H9 (cell line): ENCODE data around the gene ISL1. TPM values are rescaled to one million over a fixed set of nuclear protein-coding genes. Genes with fewer than 3 reads are reported as not detected.

Experiments
- DNase-seq: peaks from one replicate; pipeline ENCODE4 v3.0.0-alpha.2; 2017
- H2AFZ ChIP-seq: one replicate; pipeline ENCODE4 v1.6.1; 2013; ENCODE audit warnings: mild to moderate bottlenecking, low read length, control low read depth, moderate library complexity
- H2AK5ac ChIP-seq: 2 replicates; pipeline ENCODE4 v1.6.1; 2013; ENCODE audit warnings: low read length, control low read depth, mixed read lengths; ENCODE audit not compliant: insufficient read length
- H2BK120ac ChIP-seq: one replicate; pipeline ENCODE4 v1.6.1; 2013; ENCODE audit warnings: low read depth, mild to moderate bottlenecking, low read length, control low read depth, inconsistent platforms; ENCODE audit not compliant: poor library complexity, severe bottlenecking
- H2BK12ac ChIP-seq: 2 replicates; pipeline ENCODE4 v1.6.1; 2013; ENCODE audit warnings: low read length, control low read depth, mixed read lengths, low read depth; ENCODE audit not compliant: insufficient read length
- H2BK15ac ChIP-seq: 2 replicates; pipeline ENCODE4 v1.6.1; 2013; ENCODE audit warnings: low read depth, low read length, control low read depth
- H2BK20ac ChIP-seq: one replicate; pipeline ENCODE4 v1.6.1; 2013; ENCODE audit warnings: low read depth, mild to moderate bottlenecking, low read length, control low read depth, inconsistent platforms; ENCODE audit not compliant: poor library complexity, severe bottlenecking
- H2BK5ac ChIP-seq: 2 replicates; pipeline ENCODE4 v1.6.1; 2013; ENCODE audit warnings: low read length, control low read depth, mixed read lengths; ENCODE audit not compliant: insufficient read length
- H3K14ac ChIP-seq: 2 replicates; pipeline ENCODE4 v1.6.1; 2013; ENCODE audit warnings: low read length, control low read depth; ENCODE audit not compliant: insufficient read depth
- H3K18ac ChIP-seq: 2 replicates; pipeline ENCODE4 v1.6.1; 2013; ENCODE audit warnings: low read depth, mild to moderate bottlenecking, mixed read lengths, low read length, control low read depth; ENCODE audit not compliant: insufficient read length
- H3K23ac ChIP-seq: 2 replicates; pipeline ENCODE4 v1.6.1; 2013; ENCODE audit warnings: low read length, control low read depth, mixed read lengths, low read depth; ENCODE audit not compliant: insufficient read length
- H3K23me2 ChIP-seq: 2 replicates; pipeline ENCODE4 v1.6.1; 2013; ENCODE audit warnings: low read depth, mild to moderate bottlenecking, mixed read lengths, low read length, control low read depth; ENCODE audit not compliant: insufficient read length, poor library complexity, severe bottlenecking
- H3K27ac ChIP-seq: 2 replicates; pipeline ENCODE4 v1.5.1; 2013; ENCODE audit warnings: low read length, control low read depth, mixed read lengths, low read depth; ENCODE audit not compliant: insufficient read length
- H3K27me3 ChIP-seq: 2 replicates; pipeline ENCODE4 v1.6.1; 2013; ENCODE audit warnings: low read length, control low read depth, inconsistent platforms; ENCODE audit not compliant: insufficient read depth
- H3K4ac ChIP-seq: 2 replicates; pipeline ENCODE4 v1.6.1; 2013; ENCODE audit warnings: low read depth, mild to moderate bottlenecking, control low read depth, inconsistent platforms, low read length, moderate library complexity
- H3K4me1 ChIP-seq: 2 replicates; pipeline ENCODE4 v1.6.1; 2013; ENCODE audit warnings: low read length, control low read depth, inconsistent platforms; ENCODE audit not compliant: insufficient read depth
- H3K4me2 ChIP-seq: 2 replicates; pipeline ENCODE4 v1.6.1; 2013; ENCODE audit warnings: low read length, control low read depth, mixed read lengths; ENCODE audit not compliant: insufficient read length, insufficient read depth
- H3K56ac ChIP-seq: 2 replicates; pipeline ENCODE4 v1.6.1; 2013; ENCODE audit warnings: low read depth, mild to moderate bottlenecking, mixed read lengths, low read length, control low read depth; ENCODE audit not compliant: insufficient read length
- H3K79me1 ChIP-seq: 2 replicates; pipeline ENCODE4 v1.6.1; 2013; ENCODE audit warnings: low read depth, mild to moderate bottlenecking, moderate library complexity, low read length, control low read depth, inconsistent platforms; ENCODE audit not compliant: insufficient read depth, poor library complexity, severe bottlenecking
- H3K79me2 ChIP-seq: 2 replicates; pipeline ENCODE4 v1.6.1; 2013; ENCODE audit warnings: low read length, control low read depth, inconsistent platforms; ENCODE audit not compliant: insufficient read depth
- H3K9ac ChIP-seq: 2 replicates; pipeline ENCODE4 v1.6.1; 2013; ENCODE audit warnings: low read length, control low read depth, mixed read lengths; ENCODE audit not compliant: insufficient read length; ENCODE audit errors: extremely low read depth
- H3K9me3 ChIP-seq: one replicate; pipeline ENCODE4 v1.6.1; 2013; ENCODE audit warnings: low read depth, low read length, inconsistent platforms; ENCODE audit not compliant: control insufficient read depth
- H3T11ph ChIP-seq: one replicate; pipeline ENCODE4 v1.6.1; 2013; ENCODE audit warnings: mild to moderate bottlenecking, low read length, control low read depth, inconsistent platforms
- H4K20me1 ChIP-seq: one replicate; pipeline ENCODE4 v1.6.1; 2013; ENCODE audit not compliant: control insufficient read depth, insufficient read length, insufficient read depth
- H4K5ac ChIP-seq: 2 replicates; pipeline ENCODE4 v1.6.1; 2013; ENCODE audit warnings: low read depth, mild to moderate bottlenecking, mixed read lengths, low read length, control low read depth; ENCODE audit not compliant: insufficient read length
- H4K8ac ChIP-seq: replicated peaks from 2 replicates; pipeline ENCODE4 v1.6.1; 2013; ENCODE audit warnings: low read length, control low read depth, mixed read lengths, low read depth; ENCODE audit not compliant: insufficient read length
- H4K91ac ChIP-seq: 2 replicates; pipeline ENCODE4 v1.6.1; 2013; ENCODE audit warnings: low read depth, mild to moderate bottlenecking, moderate library complexity, mixed read lengths, low read length, control low read depth; ENCODE audit not compliant: insufficient read length
- H3K27ac Mint-ChIP-seq, 3 experiments: 2 replicates in 2 of 3; 3 replicates in 1 of 3; pipeline ENCODE4 v1.8.0; 2020 to 2021; ENCODE audit warnings: mixed read lengths in 3 of 3, mild to moderate bottlenecking in 1 of 3, moderate library complexity in 1 of 3
- H3K27me3 Mint-ChIP-seq: 2 replicates; pipeline ENCODE4 v1.8.0; 2021; ENCODE audit warnings: low read depth, mild to moderate bottlenecking, moderate library complexity, mixed read lengths
- H3K36me3 Mint-ChIP-seq, 3 experiments: 2 replicates in 2 of 3; 3 replicates in 1 of 3; pipeline ENCODE4 v1.8.0; 2020 to 2021; ENCODE audit warnings: low read depth in 3 of 3, mixed read lengths in 3 of 3; ENCODE audit not compliant: insufficient read depth in 1 of 3
- H3K4me1 Mint-ChIP-seq, 2 experiments: 2 replicates each; pipeline ENCODE4 v1.8.0; 2020; ENCODE audit warnings: mixed read lengths in 2 of 2
- H3K4me3 Mint-ChIP-seq, 2 experiments: 2 replicates in 1 of 2; 3 replicates in 1 of 2; pipeline ENCODE4 v1.8.0; 2020 to 2021; ENCODE audit warnings: mild to moderate bottlenecking in 2 of 2, mixed read lengths in 2 of 2, moderate library complexity in 1 of 2
- H3K9me3 Mint-ChIP-seq, 2 experiments: 2 replicates in 1 of 2; 3 replicates in 1 of 2; pipeline ENCODE4 v1.8.0; 2020; ENCODE audit warnings: mild to moderate bottlenecking in 2 of 2, mixed read lengths in 2 of 2, moderate library complexity in 1 of 2
- WGBS: extraction: QIAGEN DNeasy Blood & Tissue Kit; methylation state at CpG from one replicate; pipeline ENCODE4 v1.1.7; 2013; ENCODE audit warnings: missing lambda C conversion rate, low lambda C conversion rate, mixed read lengths; ENCODE audit not compliant: insufficient read length; ENCODE audit errors: extremely low coverage; 5-methylcytosine and 5-hydroxymethylcytosine counted together
- total RNA-seq: library from RNA; stranded (reverse); gene quantifications from 2 replicates; pipeline ENCODE4 v1.2.1, GENCODE V29; 2021
- TF ChIP-seq, protein P1 (sequence below): fragments of 200-600 bp; sonication (generic); conservative IDR thresholded peaks from 3 replicates; pipeline ENCODE4 v1.8.0; 2021; ENCODE audit warnings: antibody characterized with exemption, mild to moderate bottlenecking

The ISL1 gene
- total RNA-seq, 1 experiment from 2014 or later: not detected

DNA sequence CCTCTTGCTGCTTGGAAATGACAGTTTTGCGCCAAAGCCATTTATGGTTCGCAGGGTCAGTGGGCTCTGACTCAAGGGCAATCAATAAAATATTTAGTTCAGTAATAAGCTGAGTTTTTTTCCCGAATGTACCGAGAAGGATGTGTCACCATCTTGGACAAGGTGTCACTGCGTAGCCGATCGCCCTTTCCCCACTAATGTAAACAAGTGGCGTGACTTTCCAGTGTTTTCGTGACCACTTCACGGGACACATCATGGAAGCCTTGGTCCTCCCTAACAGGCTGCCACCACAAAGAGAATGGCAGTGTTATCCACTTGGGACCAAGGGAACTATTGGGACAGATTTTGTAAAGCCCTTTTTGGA is 16.4 kb downstream of the ISL1 start:
- no peak overlapping the region for H2BK5ac ChIP-seq
- no peaks in the 10 kb centered on the region for H3K79me2 ChIP-seq
- H4K91ac ChIP-seq: no peak overlapping the region
- TF ChIP-seq, protein P1, sequence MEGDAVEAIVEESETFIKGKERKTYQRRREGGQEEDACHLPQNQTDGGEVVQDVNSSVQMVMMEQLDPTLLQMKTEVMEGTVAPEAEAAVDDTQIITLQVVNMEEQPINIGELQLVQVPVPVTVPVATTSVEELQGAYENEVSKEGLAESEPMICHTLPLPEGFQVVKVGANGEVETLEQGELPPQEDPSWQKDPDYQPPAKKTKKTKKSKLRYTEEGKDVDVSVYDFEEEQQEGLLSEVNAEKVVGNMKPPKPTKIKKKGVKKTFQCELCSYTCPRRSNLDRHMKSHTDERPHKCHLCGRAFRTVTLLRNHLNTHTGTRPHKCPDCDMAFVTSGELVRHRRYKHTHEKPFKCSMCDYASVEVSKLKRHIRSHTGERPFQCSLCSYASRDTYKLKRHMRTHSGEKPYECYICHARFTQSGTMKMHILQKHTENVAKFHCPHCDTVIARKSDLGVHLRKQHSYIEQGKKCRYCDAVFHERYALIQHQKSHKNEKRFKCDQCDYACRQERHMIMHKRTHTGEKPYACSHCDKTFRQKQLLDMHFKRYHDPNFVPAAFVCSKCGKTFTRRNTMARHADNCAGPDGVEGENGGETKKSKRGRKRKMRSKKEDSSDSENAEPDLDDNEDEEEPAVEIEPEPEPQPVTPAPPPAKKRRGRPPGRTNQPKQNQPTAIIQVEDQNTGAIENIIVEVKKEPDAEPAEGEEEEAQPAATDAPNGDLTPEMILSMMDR: no peak
- no peak overlapping the region for H2AK5ac ChIP-seq
- no peak overlapping the region for H3K56ac ChIP-seq
- H3K9me3 ChIP-seq: no peaks in the 10 kb centered on the region
- peaks cover 7% of the 10 kb centered on the region for H3K23me2 ChIP-seq
- no peak overlapping the region for H3K4ac ChIP-seq
- no peak overlapping the region for H2BK12ac ChIP-seq
- no peaks in the 10 kb centered on the region for H3K4me1 ChIP-seq
- H2AFZ ChIP-seq: no peak overlapping the region
- H3K18ac ChIP-seq: no peak overlapping the region
- peaks cover 58% of the 10 kb centered on the region for H3K27me3 ChIP-seq
- no peaks in the 10 kb centered on the region for H3K79me1 ChIP-seq
- H3K9ac ChIP-seq: no peak overlapping the region
- H4K20me1 ChIP-seq: no peaks in the 10 kb centered on the region
- no peak overlapping the region for H3K23ac ChIP-seq
- H2BK15ac ChIP-seq: no peak overlapping the region
- peaks cover 2 to 3% of the 10 kb centered on the region in 2 experiments; a peak in 2 of 5 replicates for H3K9me3 Mint-ChIP-seq
- no peak overlapping the region for H2BK120ac ChIP-seq
- H3K27ac Mint-ChIP-seq: no peak overlapping the region
- DNase-seq: no peak
- no peak overlapping the region for H3K14ac ChIP-seq
- no CpG with 5 or more reads among the region's 10 CpGs for WGBS
- no peak overlapping the region for H3K27ac ChIP-seq
- no peak overlapping the region for H4K8ac ChIP-seq
- H3K4me3 Mint-ChIP-seq: peak overlapping the region; percentile 58 to 81
- H3K4me1 Mint-ChIP-seq: peaks cover 35 to 53% of the 10 kb centered on the region in 2 experiments
- peaks cover 98% of the 10 kb centered on the region for H3K27me3 Mint-ChIP-seq
- peak overlapping the region; percentile 75 for H3K4me2 ChIP-seq
- H4K5ac ChIP-seq: no peak overlapping the region
- H3K36me3 Mint-ChIP-seq: no peaks in the 10 kb centered on the region; a peak in 1 of 7 replicates
- H3T11ph ChIP-seq: no peak overlapping the region
- H2BK20ac ChIP-seq: no peak overlapping the region
